Activated B cell treated with CpG ODN at 0.5 μM for 24 hours (primary cell): Measurements from ENCODE around the gene DSCAM. TPM values are rescaled to one million over a fixed set of nuclear protein-coding genes. Genes with fewer than 3 reads are reported as not detected.

ENCODE experiments used
- ATAC-seq: fragments of 200-7000 bp; cut with Tn5 transposase; one replicate; pipeline ENCODE4 v1.10.0; 2021; ENCODE audit warnings: low read depth, mild to moderate bottlenecking, moderate library complexity
- CTCF ChIA-PET: fragments of 350-600 bp; sonication (Branson Sonifier 250); formaldehyde crosslinking; loops from one replicate; lab custom pipeline; 2021; ENCODE audit warnings: antibody characterized with exemption; lab: Charles Lee
- POLR2A ChIA-PET: fragments of 350-600 bp; sonication (Branson Sonifier 250); formaldehyde crosslinking; loops from one replicate; lab custom pipeline; 2021; ENCODE audit warnings: antibody characterized with exemption; lab: Charles Lee
- DNase-seq: peaks from one replicate; pipeline ENCODE4 v3.0.0; 2022
- H3K27ac Mint-ChIP-seq: one replicate; pipeline ENCODE4 v1.8.0; 2020; ENCODE audit warnings: mixed read lengths
- H3K27me3 Mint-ChIP-seq: one replicate; pipeline ENCODE4 v1.8.0; 2021; ENCODE audit warnings: mixed read lengths
- H3K36me3 Mint-ChIP-seq: one replicate; pipeline ENCODE4 v1.8.0; 2021; ENCODE audit warnings: low read depth, mixed read lengths
- H3K4me1 Mint-ChIP-seq: one replicate; pipeline ENCODE4 v1.8.0; 2021; ENCODE audit warnings: mixed read lengths
- H3K4me3 Mint-ChIP-seq: one replicate; pipeline ENCODE4 v1.8.0; 2020; ENCODE audit warnings: mild to moderate bottlenecking, mixed read lengths
- H3K9me3 Mint-ChIP-seq: one replicate; pipeline ENCODE4 v1.8.0; 2020; ENCODE audit warnings: mixed read lengths
- intact Hi-C: fragments of 100-400 bp; cut with micrococcal nuclease; formaldehyde crosslinking; loops from one replicate; pipeline ENCODE4 v1.15.1; 2024
- total RNA-seq: library from RNA; stranded (reverse); gene quantifications from 2 replicates; pipeline ENCODE4 v1.2.3, GENCODE V29; 2022
- TF ChIP-seq, protein P1 (sequence below): fragments of 200-600 bp; IDR thresholded peaks from one replicate; pipeline ENCODE4 v1.8.0; 2022; ENCODE audit warnings: antibody characterized with exemption, mild to moderate bottlenecking

DSCAM gene
- total RNA-seq, 1 donor from 2014 or later, result not detected

DNA sequence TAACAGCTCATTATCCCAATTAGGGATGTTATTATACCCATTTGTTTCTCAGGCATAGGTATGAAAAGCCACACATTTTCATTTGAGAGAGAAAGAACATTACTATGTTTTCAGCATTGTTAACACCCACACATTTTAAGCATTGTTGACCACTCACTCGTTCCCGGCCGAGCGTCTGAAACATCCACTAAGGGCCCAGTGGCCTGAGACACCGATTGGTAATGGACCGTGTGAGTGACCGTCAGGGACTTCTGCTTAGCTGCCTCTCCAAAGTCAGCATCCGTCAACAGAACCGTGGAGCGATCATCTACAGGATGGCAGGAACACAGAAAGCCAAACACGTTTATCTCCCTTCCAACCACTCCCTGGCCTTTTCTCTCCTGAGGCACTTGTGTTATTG lies 795.2 kb downstream of the DSCAM start:
- no peak for ATAC-seq
- TF ChIP-seq, protein P1, sequence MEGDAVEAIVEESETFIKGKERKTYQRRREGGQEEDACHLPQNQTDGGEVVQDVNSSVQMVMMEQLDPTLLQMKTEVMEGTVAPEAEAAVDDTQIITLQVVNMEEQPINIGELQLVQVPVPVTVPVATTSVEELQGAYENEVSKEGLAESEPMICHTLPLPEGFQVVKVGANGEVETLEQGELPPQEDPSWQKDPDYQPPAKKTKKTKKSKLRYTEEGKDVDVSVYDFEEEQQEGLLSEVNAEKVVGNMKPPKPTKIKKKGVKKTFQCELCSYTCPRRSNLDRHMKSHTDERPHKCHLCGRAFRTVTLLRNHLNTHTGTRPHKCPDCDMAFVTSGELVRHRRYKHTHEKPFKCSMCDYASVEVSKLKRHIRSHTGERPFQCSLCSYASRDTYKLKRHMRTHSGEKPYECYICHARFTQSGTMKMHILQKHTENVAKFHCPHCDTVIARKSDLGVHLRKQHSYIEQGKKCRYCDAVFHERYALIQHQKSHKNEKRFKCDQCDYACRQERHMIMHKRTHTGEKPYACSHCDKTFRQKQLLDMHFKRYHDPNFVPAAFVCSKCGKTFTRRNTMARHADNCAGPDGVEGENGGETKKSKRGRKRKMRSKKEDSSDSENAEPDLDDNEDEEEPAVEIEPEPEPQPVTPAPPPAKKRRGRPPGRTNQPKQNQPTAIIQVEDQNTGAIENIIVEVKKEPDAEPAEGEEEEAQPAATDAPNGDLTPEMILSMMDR, result no peak

DNA sequence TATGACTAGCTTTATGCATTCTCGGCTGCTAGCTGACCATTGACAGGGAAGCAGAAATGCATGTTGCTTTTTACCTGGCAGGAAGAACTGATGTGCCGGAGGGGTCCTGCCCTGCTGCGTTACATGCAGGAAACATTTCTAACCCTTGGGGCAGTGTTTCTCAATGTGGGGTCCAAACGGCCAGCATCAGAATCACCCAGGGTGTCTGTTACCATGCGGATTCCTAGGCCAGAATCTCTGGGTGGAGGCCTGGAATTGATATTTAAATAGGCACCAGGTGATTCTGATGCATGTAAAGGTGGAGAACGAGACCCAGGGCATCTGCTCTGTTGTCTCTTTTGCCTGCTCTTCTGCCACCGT lies 797.0 kb downstream of the DSCAM start:
- CTCF ChIA-PET, result no interaction called here
- Mint-ChIP-seq H3K4me3 (no peak overlapping the region), H3K27me3 (no peaks in the 10 kb centered on the region), H3K36me3 (no peaks in the 10 kb centered on the region), H3K4me1 (no peaks in the 10 kb centered on the region), H3K27ac (no peak overlapping the region), H3K9me3 (no peaks in the 10 kb centered on the region)
- intact Hi-C loops, result no loop called here
- TF ChIP-seq, protein P1, result no peak
- POLR2A ChIA-PET, result no interaction called here
- ATAC-seq (no peak), DNase-seq (no peak)

More for the DNA sequence above, 795.2 kb downstream of the DSCAM start:
- Mint-ChIP-seq H3K4me3 (no peak overlapping the region), H3K9me3 (no peaks in the 10 kb centered on the region), H3K36me3 (no peaks in the 10 kb centered on the region), H3K27ac (no peak overlapping the region), H3K27me3 (no peaks in the 10 kb centered on the region), H3K4me1 (no peaks in the 10 kb centered on the region)
- intact Hi-C loops, result no loop called here
- POLR2A ChIA-PET, result no interaction called here
- DNase-seq, result no peak
- CTCF ChIA-PET, result no interaction called here

DNA sequence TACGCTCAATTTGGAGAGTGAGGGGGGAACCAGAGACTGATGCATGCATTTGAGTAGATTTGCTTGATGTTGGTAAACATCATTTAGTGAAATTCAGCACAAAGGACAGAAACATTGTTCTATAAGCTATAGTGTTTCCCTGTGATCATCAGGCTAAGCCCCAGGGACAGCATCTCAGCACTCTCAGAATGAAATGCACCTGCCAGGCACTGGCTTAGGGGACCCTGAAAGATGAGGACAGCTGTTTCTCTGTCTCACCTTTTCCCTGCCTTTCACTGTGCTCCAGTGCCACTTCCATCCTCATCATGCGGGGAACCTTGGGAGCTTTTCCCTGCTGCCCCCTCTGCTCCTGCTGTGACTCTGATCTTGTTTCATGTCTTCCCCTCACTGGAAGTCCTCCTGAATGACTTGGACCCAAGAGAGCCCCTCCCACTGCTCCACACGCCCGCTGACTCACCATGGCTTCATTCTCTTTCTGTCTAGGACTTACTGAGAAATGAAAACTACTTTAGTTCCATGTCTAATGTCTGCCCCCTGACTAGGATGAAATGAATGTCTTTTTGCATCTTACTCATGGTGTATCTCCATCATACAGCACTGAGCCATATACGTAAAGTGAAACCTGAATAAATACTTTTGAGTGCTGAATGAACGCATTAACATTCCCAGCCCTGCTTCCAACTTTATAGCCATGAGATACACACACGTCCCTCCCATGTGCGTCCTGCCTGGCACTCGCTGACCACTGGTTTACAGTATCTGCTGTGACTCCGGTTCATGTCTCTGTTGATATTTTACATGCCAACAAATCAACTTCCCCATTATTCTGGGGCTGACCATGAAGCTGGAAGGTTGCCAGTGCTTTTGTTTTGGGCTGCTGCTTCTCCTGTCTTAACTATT lies 797.7 kb downstream of the DSCAM start:
- Mint-ChIP-seq H3K27me3 (no peaks in the 10 kb centered on the region), H3K9me3 (no peaks in the 10 kb centered on the region), H3K36me3 (no peaks in the 10 kb centered on the region), H3K4me3 (no peak overlapping the region), H3K4me1 (no peaks in the 10 kb centered on the region), H3K27ac (no peak overlapping the region)
- intact Hi-C loops, result no loop called here
- ChIA-PET POLR2A (no interaction called here), CTCF (no interaction called here)
- TF ChIP-seq, protein P1, result no peak
- DNase-seq (no peak), ATAC-seq (no peak)

DNA sequence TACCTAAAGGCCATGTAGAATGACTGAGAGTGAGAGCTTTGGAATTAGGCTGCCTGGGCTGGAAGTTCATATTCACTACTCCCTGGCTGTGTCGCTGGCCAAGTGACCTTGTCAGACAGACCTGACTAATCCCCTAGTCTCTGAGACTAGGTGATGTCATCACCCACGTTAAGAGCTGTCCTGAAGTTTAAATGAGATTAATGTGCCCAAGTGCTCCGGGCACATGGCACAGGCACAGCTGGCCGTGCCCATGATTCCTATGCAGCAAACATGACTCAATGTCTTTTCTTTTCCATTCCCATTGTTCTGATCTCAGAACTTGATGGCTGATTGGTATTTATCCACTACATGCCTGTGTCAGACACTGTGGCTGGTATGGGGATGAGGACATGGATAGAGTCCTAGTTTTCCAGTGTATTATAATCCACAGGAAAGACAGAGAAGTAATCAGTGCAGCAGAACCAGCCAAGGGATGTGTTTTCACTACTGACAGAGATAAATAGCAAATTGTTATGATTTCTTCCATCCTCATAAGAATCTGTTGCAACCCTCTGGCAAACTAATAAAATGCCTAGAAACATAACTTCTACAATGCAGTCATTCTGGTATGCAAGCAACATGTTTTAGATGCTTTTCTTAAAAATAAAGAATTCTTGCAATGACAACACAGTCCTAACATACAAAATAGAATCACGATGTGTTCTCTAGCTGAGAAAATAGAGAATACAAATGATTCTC lies 798.8 kb downstream of the DSCAM start:
- ATAC-seq, result no peak
- Mint-ChIP-seq H3K4me3 (no peak overlapping the region), H3K27ac (no peak overlapping the region), H3K27me3 (no peaks in the 10 kb centered on the region), H3K4me1 (no peaks in the 10 kb centered on the region), H3K36me3 (no peaks in the 10 kb centered on the region), H3K9me3 (no peaks in the 10 kb centered on the region)
- TF ChIP-seq, protein P1, result no peak
- intact Hi-C loops, result no loop called here
- ChIA-PET POLR2A (no interaction called here), CTCF (no interaction called here)
- no peak for DNase-seq

DNA sequence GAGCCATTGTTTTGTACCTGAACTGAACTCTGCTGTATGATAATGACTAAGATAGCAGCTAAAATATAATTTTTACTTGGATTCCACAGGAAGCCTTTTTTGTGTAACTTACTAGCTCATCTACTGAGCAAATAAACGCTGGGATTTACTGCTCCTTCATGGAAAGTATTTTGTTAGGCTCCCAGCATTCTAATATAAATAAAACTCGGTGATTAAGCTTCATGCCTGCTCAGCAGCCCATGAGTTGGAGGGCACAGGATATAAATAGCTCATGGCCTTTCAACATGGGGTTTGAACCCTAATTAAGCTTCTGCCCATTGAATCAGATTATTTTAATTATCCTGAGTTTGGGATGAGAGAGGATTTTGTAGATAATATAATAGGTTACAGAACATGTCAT lies 799.7 kb downstream of the DSCAM start:
- intact Hi-C loops, result no loop called here

More for the DNA sequence above, 799.7 kb downstream of the DSCAM start:
- no peak for DNase-seq
- ATAC-seq, result no peak
- Mint-ChIP-seq H3K27ac (no peak overlapping the region), H3K4me3 (no peak overlapping the region), H3K9me3 (peaks cover 3% of the 10 kb centered on the region), H3K27me3 (no peaks in the 10 kb centered on the region), H3K36me3 (no peaks in the 10 kb centered on the region), H3K4me1 (no peaks in the 10 kb centered on the region)
- TF ChIP-seq, protein P1, result no peak
- ChIA-PET POLR2A (no interaction called here), CTCF (no interaction called here)
